ENCODE results near the gene RGS19. TPM values are rescaled to one million over a fixed set of nuclear protein-coding genes. Genes with fewer than 3 reads are reported as not detected.
A peak's percentile ranks its signal among the peaks of the same experiment; 100 is the strongest.

The RGS19 gene
- total RNA-seq, 2 donors from 2014 or later: 7.8 to 14.1 TPM

GRCh38 chr20:64051033-64051452 lies 28.3 kb downstream of the RGS19 start:
- Histone ChIP-seq H3K27ac (peak overlapping the region; percentile 62 to 69), H3K4me3 (peak overlapping the region in 1 of 2 donors; percentile 49), H3K9me3 (no peaks in the 10 kb centered on the region), H3K36me3 (peaks cover 18% of the 10 kb centered on the region), H3K27me3 (peaks cover 4% of the 10 kb centered on the region in 2 donors), H3K4me1 (peaks cover 0 to 42% of the 10 kb centered on the region in 2 donors)
- TF ChIP-seq, protein P1, sequence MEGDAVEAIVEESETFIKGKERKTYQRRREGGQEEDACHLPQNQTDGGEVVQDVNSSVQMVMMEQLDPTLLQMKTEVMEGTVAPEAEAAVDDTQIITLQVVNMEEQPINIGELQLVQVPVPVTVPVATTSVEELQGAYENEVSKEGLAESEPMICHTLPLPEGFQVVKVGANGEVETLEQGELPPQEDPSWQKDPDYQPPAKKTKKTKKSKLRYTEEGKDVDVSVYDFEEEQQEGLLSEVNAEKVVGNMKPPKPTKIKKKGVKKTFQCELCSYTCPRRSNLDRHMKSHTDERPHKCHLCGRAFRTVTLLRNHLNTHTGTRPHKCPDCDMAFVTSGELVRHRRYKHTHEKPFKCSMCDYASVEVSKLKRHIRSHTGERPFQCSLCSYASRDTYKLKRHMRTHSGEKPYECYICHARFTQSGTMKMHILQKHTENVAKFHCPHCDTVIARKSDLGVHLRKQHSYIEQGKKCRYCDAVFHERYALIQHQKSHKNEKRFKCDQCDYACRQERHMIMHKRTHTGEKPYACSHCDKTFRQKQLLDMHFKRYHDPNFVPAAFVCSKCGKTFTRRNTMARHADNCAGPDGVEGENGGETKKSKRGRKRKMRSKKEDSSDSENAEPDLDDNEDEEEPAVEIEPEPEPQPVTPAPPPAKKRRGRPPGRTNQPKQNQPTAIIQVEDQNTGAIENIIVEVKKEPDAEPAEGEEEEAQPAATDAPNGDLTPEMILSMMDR (IDR thresholded peaks at IDR 0.05): no peak
- DNase-seq (ENCODE audit: low spot score): no peak

DNA sequence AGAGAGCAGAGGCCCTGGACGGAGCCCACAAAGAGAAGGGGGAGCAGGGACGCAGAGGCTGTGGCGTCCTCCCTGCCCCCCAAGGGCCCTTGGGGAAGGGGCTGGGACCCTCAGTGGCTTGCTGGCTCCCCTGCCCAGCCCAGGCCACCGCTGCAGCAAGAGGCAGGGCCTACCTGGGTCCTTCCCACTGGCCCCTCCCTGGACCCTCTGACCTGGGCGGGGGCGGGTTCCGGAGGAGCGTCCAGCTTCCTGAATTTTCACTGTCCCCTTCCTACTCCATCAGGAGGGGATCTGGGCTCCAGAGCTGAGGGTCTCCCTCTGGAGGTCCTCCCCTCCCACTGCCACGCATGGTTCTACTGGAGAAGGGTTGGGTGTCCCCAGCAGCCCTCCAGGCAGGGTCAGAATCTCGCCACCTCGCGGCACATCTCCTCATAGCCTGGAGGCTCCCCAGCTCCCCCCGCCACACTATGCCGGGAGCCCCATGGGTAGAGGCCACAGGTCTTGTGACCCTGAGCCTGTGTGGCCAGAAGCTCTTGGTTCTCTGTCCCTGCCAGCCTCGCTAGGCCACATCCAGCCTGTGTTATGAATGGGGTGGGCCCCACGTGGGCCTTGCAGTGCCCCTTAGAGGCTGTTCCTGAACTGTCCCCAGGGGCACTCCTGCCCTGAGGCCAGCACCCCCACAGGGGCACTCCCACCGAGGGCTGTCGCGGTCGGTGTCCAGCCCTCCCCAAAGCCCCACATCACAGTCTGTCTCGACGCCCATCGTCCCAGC lies 28.9 kb downstream of the RGS19 start:
- no peak for DNase-seq (ENCODE audit: low spot score)
- Histone ChIP-seq H3K4me3 (peak overlapping the region; percentile 17 to 49), H3K9me3 (no peaks in the 10 kb centered on the region), H3K36me3 (peaks cover 18% of the 10 kb centered on the region), H3K27ac (peak overlapping the region; percentile 62 to 69), H3K27me3 (peaks cover 4 to 5% of the 10 kb centered on the region in 2 donors), H3K4me1 (peaks cover 0 to 38% of the 10 kb centered on the region in 2 donors)
- TF ChIP-seq, protein P1 (IDR thresholded peaks at IDR 0.05): no peak

- Histone ChIP-seq H3K27me3 (peaks cover 4 to 5% of the 10 kb centered on the region in 2 donors), H3K27ac (peak overlapping the region; percentile 62 to 69), H3K36me3 (peaks cover 18% of the 10 kb centered on the region), H3K9me3 (no peaks in the 10 kb centered on the region), H3K4me3 (peak overlapping the region; percentile 17 to 49), H3K4me1 (peaks cover 0 to 32% of the 10 kb centered on the region in 2 donors)
- TF ChIP-seq, protein P1 (IDR thresholded peaks at IDR 0.05): no peak
- no peak for DNase-seq (ENCODE audit: low spot score)
Measured at GRCh38 chr20:64049878-64050260, 29.4 kb downstream of the RGS19 start.

- Histone ChIP-seq H3K27me3 (peaks cover 4 to 5% of the 10 kb centered on the region in 2 donors), H3K4me1 (peaks cover 0 to 31% of the 10 kb centered on the region in 2 donors), H3K4me3 (peak within 1 kb of the TSS; percentile 39 to 49), H3K36me3 (peaks cover 18% of the 10 kb centered on the region), H3K27ac (peak within 1 kb of the TSS; percentile 62 to 69), H3K9me3 (no peaks in the 10 kb centered on the region)
- TF ChIP-seq, protein P1 (IDR thresholded peaks at IDR 0.05): no peak
- no peak for DNase-seq (ENCODE audit: low spot score)
Measured at GRCh38 chr20:64049060-64049877, 30.0 kb downstream of the RGS19 start, which contains the start of gene SOX18. Gene SOX18, minus strand, starts transcription at chr20:64049639. Its CDS starts 123 bp downstream, at chr20:64049516.

GRCh38 chr20:64048402-64049044 lies 30.8 kb downstream of the RGS19 start:
- TF ChIP-seq, protein P1 (IDR thresholded peaks at IDR 0.05): no peak
- peak overlapping the region in 1 of 2 donors; percentile 43 for H3K27ac ChIP-seq
- peak overlapping the region; percentile 39 to 49 for H3K4me3 ChIP-seq
- H3K9me3 ChIP-seq: no peaks in the 10 kb centered on the region
- H3K36me3 ChIP-seq: peaks cover 18% of the 10 kb centered on the region
- H3K27me3 ChIP-seq: peaks cover 4 to 5% of the 10 kb centered on the region in 2 donors
- DNase-seq (ENCODE audit: low spot score): no peak
- peaks cover 0 to 28% of the 10 kb centered on the region in 2 donors for H3K4me1 ChIP-seq

All from right atrium auricular region (tissue), 2 donors.